ENCODE data around the gene PRPF6. TPM values are rescaled to one million over a fixed set of nuclear protein-coding genes. Genes with fewer than 3 reads are reported as not detected.

The PRPF6 gene
- total and polyA plus RNA-seq, 2 of the 13 experiments (the other 11 are each of a cell fraction or from before 2014, with no cell fraction given), result 63.7 to 101 TPM

- TF ChIP-seq, protein P1, sequence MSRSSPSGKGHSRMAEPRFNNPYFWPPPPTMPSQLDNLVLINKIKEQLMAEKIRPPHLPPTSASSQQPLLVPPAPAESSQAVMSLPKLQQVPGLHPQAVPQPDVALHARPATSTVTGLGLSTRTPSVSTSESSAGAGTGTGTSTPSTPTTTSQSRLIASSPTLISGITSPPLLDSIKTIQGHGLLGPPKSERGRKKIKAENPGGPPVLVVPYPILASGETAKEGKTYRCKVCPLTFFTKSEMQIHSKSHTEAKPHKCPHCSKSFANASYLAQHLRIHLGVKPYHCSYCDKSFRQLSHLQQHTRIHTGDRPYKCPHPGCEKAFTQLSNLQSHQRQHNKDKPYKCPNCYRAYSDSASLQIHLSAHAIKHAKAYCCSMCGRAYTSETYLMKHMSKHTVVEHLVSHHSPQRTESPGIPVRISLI (CRISPR knock-in tag; IDR thresholded peaks at IDR 0.05; ENCODE audit: borderline replicate concordance), result no peak; the same call in 1 of the 2 replicates
- TF ChIP-seq DNMT3B (CRISPR knock-in tag; conservative IDR thresholded peaks at IDR 0.05) (no peak), JUNB (CRISPR knock-in tag; IDR thresholded peaks at IDR 0.05; ENCODE audit: borderline replicate concordance) (no peak), HMG20A (CRISPR knock-in tag; IDR thresholded peaks at IDR 0.05; ENCODE audit: borderline replicate concordance) (no peak), ZFP62 (CRISPR knock-in tag; IDR thresholded peaks at IDR 0.05) (no peak), RCOR2 (CRISPR knock-in tag; IDR thresholded peaks at IDR 0.05) (no peak), CBX2 (IDR thresholded peaks at IDR 0.05; ENCODE audit: low read depth, low read length) (no peak), CBX2 (CRISPR knock-in tag; IDR thresholded peaks at IDR 0.05; ENCODE audit: low read depth) (no peak), ZSCAN21 (CRISPR knock-in tag; IDR thresholded peaks at IDR 0.05; ENCODE audit: borderline replicate concordance) (no peak), ATF1 (CRISPR knock-in tag; IDR thresholded peaks at IDR 0.05) (no peak), ZSCAN20 (CRISPR knock-in tag; IDR thresholded peaks at IDR 0.05; ENCODE audit: borderline replicate concordance) (no peak; the same call in none of the 2 replicates), ZNF530 (CRISPR knock-in tag; IDR thresholded peaks at IDR 0.05; ENCODE audit: low read depth) (no peak), CHD4 (IDR thresholded peaks at IDR 0.05; ENCODE audit: borderline replicate concordance, low read length) (no peak), SMAD9 (CRISPR knock-in tag; IDR thresholded peaks at IDR 0.05) (peak; percentile 48; the same call in 1 of the 2 replicates), NFE2L2 (IDR thresholded peaks at IDR 0.05; ENCODE audit: low read length) (peak; percentile 6; the same call in 1 of the 2 replicates), KAT8 (CRISPR knock-in tag; IDR thresholded peaks at IDR 0.05) (no peak), FOXA1 (IDR thresholded peaks at IDR 0.05) (no peak), FOXA1 (CRISPR knock-in tag; IDR thresholded peaks at IDR 0.05) (peak; percentile 2; the same call in 1 of the 2 replicates), ZNF205 (CRISPR knock-in tag; IDR thresholded peaks at IDR 0.05) (no peak), KDM6A (CRISPR knock-in tag; IDR thresholded peaks at IDR 0.05; ENCODE audit: low read depth) (no peak; the same call in 1 of the 2 replicates), POLR2AphosphoS5 (IDR thresholded peaks at IDR 0.05; ENCODE audit: low read depth, low read length) (no peak), RFX5 (IDR thresholded peaks at IDR 0.05; ENCODE audit: low read depth, low read length) (no peak), ZNF441 (CRISPR knock-in tag; IDR thresholded peaks at IDR 0.05; ENCODE audit: borderline replicate concordance) (no peak), ZNF557 (CRISPR knock-in tag; IDR thresholded peaks at IDR 0.05) (peak; percentile 82; the same call in 1 of the 2 replicates), RBM22 (optimal IDR thresholded peaks at IDR 0.05; ENCODE audit: low read length) (no peak), ZNF678 (CRISPR knock-in tag; IDR thresholded peaks at IDR 0.05) (peak; percentile 15; the same call in 1 of the 2 replicates), TCF7 (IDR thresholded peaks at IDR 0.05; ENCODE audit: low read depth) (no peak), ZNF501 (CRISPR knock-in tag; IDR thresholded peaks at IDR 0.05) (peak; percentile 89), IKZF4 (CRISPR knock-in tag; IDR thresholded peaks at IDR 0.05; ENCODE audit: borderline replicate concordance, low read depth, not compliant biosample characterization) (no peak), ZNF468 (CRISPR knock-in tag; IDR thresholded peaks at IDR 0.05) (0 out of 2 replicates have a peak, but pooled peaks have one; percentile 12), KDM5B (CRISPR knock-in tag; IDR thresholded peaks at IDR 0.05; ENCODE audit: borderline replicate concordance) (no peak)
- TF ChIP-seq, protein P2, sequence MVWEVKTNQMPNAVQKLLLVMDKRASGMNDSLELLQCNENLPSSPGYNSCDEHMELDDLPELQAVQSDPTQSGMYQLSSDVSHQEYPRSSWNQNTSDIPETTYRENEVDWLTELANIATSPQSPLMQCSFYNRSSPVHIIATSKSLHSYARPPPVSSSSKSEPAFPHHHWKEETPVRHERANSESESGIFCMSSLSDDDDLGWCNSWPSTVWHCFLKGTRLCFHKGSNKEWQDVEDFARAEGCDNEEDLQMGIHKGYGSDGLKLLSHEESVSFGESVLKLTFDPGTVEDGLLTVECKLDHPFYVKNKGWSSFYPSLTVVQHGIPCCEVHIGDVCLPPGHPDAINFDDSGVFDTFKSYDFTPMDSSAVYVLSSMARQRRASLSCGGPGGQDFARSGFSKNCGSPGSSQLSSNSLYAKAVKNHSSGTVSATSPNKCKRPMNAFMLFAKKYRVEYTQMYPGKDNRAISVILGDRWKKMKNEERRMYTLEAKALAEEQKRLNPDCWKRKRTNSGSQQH (CRISPR knock-in tag; IDR thresholded peaks at IDR 0.05; ENCODE audit: low read depth), result no peak
Measured at GRCh38 chr20:64063389-64064144, 82.6 kb downstream of the PRPF6 start (continued).

All from HepG2 (cell line).